ENCODE results near the gene SCD.

Gene SCD

GRCh38 chr10:100403734-100404133 lies 56.7 kb downstream of the SCD start:
- no peak for TF ChIP-seq CTCF (IDR thresholded peaks at IDR 0.05)

- TF ChIP-seq CTCF (IDR thresholded peaks at IDR 0.05) = no peak
Measured at GRCh38 chr10:100413173-100413572, 66.1 kb downstream of the SCD start.
